ENCODE results near the gene OR52W1. TPM values are rescaled to one million over a fixed set of nuclear protein-coding genes. Genes with fewer than 3 reads are reported as not detected.

OR52W1 gene
- total and polyA plus RNA-seq, 2 donors (not counting 3 experiments of a cell fraction or from before 2014, with no cell fraction given): not detected

DNA sequence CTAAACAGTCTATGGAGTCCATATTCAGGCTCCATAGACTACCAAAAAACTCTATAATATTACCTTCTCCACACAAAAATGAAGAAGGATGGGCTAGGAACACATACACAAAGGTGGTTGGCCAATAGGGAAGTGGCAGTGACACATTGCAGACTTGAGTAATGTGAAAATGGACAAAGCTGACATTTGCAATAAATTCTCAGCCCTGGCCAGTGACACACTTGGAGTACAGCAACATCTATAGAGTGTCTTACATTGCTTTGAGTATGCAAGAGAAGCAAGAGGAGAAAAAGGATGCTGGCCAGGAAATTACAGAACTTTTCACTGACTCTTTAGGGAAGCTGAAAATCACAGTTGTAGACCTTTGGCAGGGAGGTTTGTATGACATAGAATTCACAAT lies 7.3 kb upstream of the OR52W1 start:
- Histone ChIP-seq H4K20me1 (replicated peaks; ENCODE audit: control insufficient read depth, extremely low read depth, insufficient read depth, low read length) (no peaks in the 10 kb centered on the region), H3K36me3 (ENCODE audit: control insufficient read depth in 2 of 2, extremely low read depth in 1 of 2, insufficient read depth in 2 of 2, low read length in 2 of 2) (no peaks in the 10 kb centered on the region), H3K79me2 (ENCODE audit: control insufficient read depth, insufficient read depth, low read length) (no peaks in the 10 kb centered on the region), H2AFZ (ENCODE audit: low read depth, low read length) (no peak overlapping the region), H3K27ac (ENCODE audit: insufficient read depth, low read depth, low read length) (no peak overlapping the region), H3K9me3 (replicated peaks; ENCODE audit: control insufficient read depth, insufficient read depth, low read length) (no peaks in the 10 kb centered on the region), H3K9me1 (replicated peaks; ENCODE audit: control insufficient read depth, extremely low read depth, insufficient read depth, low read length) (no peaks in the 10 kb centered on the region), H3K4me1 (ENCODE audit: control insufficient read depth, extremely low read depth, insufficient read depth, low read length) (no peaks in the 10 kb centered on the region), H3K27me3 (ENCODE audit: control insufficient read depth in 2 of 2, insufficient read depth in 2 of 2, low read length in 2 of 2) (peaks cover 0 to 5% of the 10 kb centered on the region in 2 experiments), H3K4me3 (replicated peaks in 1 of 3; ENCODE audit: insufficient read depth in 1 of 3, low read depth in 1 of 3, low read length in 3 of 3) (no peak overlapping the region), H3K9ac (replicated peaks; ENCODE audit: extremely low read depth, insufficient read depth, low read length) (no peak overlapping the region), H3K4me2 (ENCODE audit: insufficient read depth, low read length) (no peak overlapping the region)
- intact Hi-C loops (cut with micrococcal nuclease) (no loop called here), dilution Hi-C loops (cut with MboI; ENCODE audit: extremely low pct_ligation_motif_present, low sequenced_read_pairs) (no loop called here)
- no peak for DNase-seq (ENCODE audit: low read depth, low spot score)
- FAIRE-seq: no peak
- TF ChIP-seq MYC (IDR thresholded peaks at IDR 0.05; ENCODE audit: low read depth, low read length) (no peak), JUN (IDR thresholded peaks at IDR 0.05; ENCODE audit: borderline replicate concordance, insufficient read depth, insufficient read length, low read depth) (no peak), EZH2 (IDR thresholded peaks at IDR 0.05; ENCODE audit: borderline replicate concordance, low read depth, low read length, severe bottlenecking) (no peak), POLR2A (IDR thresholded peaks at IDR 0.05; ENCODE audit: low read depth, low read length) (no peak), FOS (IDR thresholded peaks at IDR 0.05; ENCODE audit: borderline replicate concordance, insufficient read depth, low read length) (no peak), POLR2AphosphoS5 (IDR thresholded peaks at IDR 0.05; ENCODE audit: insufficient read depth, low read depth, low read length) (no peak), GATA2 (IDR thresholded peaks at IDR 0.05; ENCODE audit: insufficient read depth, insufficient read length, low read depth, low read length) (no peak)
- TF ChIP-seq, protein P1, sequence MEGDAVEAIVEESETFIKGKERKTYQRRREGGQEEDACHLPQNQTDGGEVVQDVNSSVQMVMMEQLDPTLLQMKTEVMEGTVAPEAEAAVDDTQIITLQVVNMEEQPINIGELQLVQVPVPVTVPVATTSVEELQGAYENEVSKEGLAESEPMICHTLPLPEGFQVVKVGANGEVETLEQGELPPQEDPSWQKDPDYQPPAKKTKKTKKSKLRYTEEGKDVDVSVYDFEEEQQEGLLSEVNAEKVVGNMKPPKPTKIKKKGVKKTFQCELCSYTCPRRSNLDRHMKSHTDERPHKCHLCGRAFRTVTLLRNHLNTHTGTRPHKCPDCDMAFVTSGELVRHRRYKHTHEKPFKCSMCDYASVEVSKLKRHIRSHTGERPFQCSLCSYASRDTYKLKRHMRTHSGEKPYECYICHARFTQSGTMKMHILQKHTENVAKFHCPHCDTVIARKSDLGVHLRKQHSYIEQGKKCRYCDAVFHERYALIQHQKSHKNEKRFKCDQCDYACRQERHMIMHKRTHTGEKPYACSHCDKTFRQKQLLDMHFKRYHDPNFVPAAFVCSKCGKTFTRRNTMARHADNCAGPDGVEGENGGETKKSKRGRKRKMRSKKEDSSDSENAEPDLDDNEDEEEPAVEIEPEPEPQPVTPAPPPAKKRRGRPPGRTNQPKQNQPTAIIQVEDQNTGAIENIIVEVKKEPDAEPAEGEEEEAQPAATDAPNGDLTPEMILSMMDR (IDR thresholded peaks at IDR 0.05; ENCODE audit: extremely low read depth in 1 of 2, insufficient read depth in 1 of 2, low read depth in 1 of 2, low read length in 2 of 2): no peak
- TF ChIP-seq, protein P2, sequence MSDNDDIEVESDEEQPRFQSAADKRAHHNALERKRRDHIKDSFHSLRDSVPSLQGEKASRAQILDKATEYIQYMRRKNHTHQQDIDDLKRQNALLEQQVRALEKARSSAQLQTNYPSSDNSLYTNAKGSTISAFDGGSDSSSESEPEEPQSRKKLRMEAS (IDR thresholded peaks at IDR 0.05; ENCODE audit: insufficient read depth, insufficient read length): no peak
- ChIA-PET CTCF (interaction anchor here (1.0 kb wide), 1 partner anchor 8 kb away, joined by 3 read pairs; no protein-coding TSS in a partner anchor), POLR2A (no interaction called here)
- no TSS peak for BruUV-seq (replicated peaks)
